HAP-1 (cell line): ENCODE data around the gene ADAMTSL3.

Experiments
- DNase-seq, 2 experiments: peaks; one replicate each; pipeline ENCODE4 v3.0.0-alpha.2; 2016 to 2020; ENCODE audit warnings: low spot score in 2 of 2
- H3K27me3 ChIP-seq: fragments of 250-450 bp; sonication (Bioruptor Pico); 2 replicates; pipeline ENCODE4 v1.5.1; 2020; ENCODE audit warnings: low read depth, mild to moderate bottlenecking, moderate library complexity
- H3K36me3 ChIP-seq: fragments of 250-450 bp; sonication (Bioruptor Pico); replicated peaks from 2 replicates; pipeline ENCODE4 v1.5.1; 2020; ENCODE audit warnings: mild to moderate bottlenecking
- H3K4me1 ChIP-seq: fragments of 250-450 bp; sonication (Bioruptor Pico); 2 replicates; pipeline ENCODE4 v1.5.1; 2020; ENCODE audit warnings: mild to moderate bottlenecking
- H3K4me3 ChIP-seq: fragments of 250-450 bp; sonication (Bioruptor Pico); 2 replicates; pipeline ENCODE4 v1.5.1; 2020; ENCODE audit warnings: mild to moderate bottlenecking, moderate library complexity
- H3K9me3 ChIP-seq: fragments of 250-450 bp; sonication (Bioruptor Pico); 2 replicates; pipeline ENCODE4 v1.5.1; 2020; ENCODE audit warnings: mild to moderate bottlenecking, moderate library complexity
- in situ Hi-C: fragments of 300-500 bp; cut with MboI; formaldehyde crosslinking; loops from 3 replicates; pipeline ENCODE4 v1.14.3; 2020; ENCODE audit warnings: low sequenced_read_pairs, inconsistent platforms, mixed read lengths

Gene ADAMTSL3, protein sequence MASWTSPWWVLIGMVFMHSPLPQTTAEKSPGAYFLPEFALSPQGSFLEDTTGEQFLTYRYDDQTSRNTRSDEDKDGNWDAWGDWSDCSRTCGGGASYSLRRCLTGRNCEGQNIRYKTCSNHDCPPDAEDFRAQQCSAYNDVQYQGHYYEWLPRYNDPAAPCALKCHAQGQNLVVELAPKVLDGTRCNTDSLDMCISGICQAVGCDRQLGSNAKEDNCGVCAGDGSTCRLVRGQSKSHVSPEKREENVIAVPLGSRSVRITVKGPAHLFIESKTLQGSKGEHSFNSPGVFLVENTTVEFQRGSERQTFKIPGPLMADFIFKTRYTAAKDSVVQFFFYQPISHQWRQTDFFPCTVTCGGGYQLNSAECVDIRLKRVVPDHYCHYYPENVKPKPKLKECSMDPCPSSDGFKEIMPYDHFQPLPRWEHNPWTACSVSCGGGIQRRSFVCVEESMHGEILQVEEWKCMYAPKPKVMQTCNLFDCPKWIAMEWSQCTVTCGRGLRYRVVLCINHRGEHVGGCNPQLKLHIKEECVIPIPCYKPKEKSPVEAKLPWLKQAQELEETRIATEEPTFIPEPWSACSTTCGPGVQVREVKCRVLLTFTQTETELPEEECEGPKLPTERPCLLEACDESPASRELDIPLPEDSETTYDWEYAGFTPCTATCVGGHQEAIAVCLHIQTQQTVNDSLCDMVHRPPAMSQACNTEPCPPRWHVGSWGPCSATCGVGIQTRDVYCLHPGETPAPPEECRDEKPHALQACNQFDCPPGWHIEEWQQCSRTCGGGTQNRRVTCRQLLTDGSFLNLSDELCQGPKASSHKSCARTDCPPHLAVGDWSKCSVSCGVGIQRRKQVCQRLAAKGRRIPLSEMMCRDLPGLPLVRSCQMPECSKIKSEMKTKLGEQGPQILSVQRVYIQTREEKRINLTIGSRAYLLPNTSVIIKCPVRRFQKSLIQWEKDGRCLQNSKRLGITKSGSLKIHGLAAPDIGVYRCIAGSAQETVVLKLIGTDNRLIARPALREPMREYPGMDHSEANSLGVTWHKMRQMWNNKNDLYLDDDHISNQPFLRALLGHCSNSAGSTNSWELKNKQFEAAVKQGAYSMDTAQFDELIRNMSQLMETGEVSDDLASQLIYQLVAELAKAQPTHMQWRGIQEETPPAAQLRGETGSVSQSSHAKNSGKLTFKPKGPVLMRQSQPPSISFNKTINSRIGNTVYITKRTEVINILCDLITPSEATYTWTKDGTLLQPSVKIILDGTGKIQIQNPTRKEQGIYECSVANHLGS (N-terminal part only)

DNA sequence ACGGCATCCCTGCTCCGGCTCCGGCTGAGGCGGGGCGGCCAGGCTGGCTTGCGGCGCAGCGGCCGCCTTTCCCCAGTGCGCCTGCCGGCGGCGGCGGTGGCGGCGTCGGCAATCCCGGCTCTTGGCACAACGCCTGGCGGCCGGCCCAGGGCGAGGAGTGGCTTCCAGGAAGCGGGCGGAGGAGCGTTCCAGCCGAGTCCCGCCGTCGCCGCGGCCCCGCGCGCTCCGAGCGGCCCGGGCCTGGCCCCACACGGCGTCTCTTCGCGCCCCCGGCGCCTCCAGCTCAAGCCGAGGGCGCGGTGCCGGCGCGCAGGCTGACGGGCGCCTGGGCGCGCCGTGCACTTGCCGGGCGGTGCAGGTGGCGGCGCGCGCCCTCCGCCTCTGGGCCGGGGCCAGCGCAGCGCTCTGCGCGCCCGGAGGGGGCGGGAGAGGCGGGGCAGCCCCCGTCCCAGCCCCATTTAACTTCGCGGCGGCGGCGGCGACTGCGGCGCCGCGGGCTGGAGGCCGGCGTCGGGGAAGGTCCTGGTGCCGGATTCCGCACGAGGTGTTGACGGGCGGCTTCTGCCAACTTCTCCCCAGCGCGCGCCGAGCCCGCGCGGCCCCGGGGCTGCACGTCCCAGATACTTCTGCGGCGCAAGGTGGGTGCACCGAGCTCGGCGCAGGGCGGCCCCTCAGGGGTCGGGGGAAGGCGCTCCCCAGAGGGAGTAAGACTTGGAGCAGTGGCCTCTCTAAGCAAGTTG, at the start of gene ADAMTSL3:
Gene ADAMTSL3, plus strand, starts transcription at position 485 of the 740 bp plus-strand sequence. CDS start 1,639 bp downstream, outside the sequence.
- no peak within 1 kb of the TSS for H3K4me3 ChIP-seq
- H3K27me3 ChIP-seq: peaks cover 19% of the 10 kb centered on the region
- H3K9me3 ChIP-seq: peaks cover 3% of the 10 kb centered on the region
- no peaks in the 10 kb centered on the region for H3K4me1 ChIP-seq
- DNase-seq: no peak
- in situ Hi-C loops: no loop called here
- no peaks in the 10 kb centered on the region for H3K36me3 ChIP-seq

DNA sequence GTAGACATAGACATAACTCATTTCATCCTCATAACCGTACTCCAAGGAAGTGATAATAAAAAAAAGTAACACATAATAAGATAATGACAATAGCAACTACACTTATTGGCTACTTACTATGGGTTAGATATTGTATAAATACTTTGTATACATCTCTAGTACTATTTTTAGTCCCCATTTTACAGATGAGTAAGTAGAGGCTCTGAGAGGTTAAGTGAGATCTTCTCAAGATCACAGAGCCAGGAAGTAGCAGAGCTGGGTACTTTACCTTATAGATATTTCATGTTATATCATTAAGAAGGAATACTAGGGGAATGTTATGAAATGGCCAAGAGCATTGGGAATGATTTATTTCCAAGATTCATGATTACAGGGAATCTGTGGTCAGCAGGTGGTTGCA, 49.4 kb upstream of the ADAMTSL3 start:
- Histone ChIP-seq H3K4me3 (no peak overlapping the region), H3K36me3 (no peaks in the 10 kb centered on the region)
- in situ Hi-C loops: no loop called here

DNA sequence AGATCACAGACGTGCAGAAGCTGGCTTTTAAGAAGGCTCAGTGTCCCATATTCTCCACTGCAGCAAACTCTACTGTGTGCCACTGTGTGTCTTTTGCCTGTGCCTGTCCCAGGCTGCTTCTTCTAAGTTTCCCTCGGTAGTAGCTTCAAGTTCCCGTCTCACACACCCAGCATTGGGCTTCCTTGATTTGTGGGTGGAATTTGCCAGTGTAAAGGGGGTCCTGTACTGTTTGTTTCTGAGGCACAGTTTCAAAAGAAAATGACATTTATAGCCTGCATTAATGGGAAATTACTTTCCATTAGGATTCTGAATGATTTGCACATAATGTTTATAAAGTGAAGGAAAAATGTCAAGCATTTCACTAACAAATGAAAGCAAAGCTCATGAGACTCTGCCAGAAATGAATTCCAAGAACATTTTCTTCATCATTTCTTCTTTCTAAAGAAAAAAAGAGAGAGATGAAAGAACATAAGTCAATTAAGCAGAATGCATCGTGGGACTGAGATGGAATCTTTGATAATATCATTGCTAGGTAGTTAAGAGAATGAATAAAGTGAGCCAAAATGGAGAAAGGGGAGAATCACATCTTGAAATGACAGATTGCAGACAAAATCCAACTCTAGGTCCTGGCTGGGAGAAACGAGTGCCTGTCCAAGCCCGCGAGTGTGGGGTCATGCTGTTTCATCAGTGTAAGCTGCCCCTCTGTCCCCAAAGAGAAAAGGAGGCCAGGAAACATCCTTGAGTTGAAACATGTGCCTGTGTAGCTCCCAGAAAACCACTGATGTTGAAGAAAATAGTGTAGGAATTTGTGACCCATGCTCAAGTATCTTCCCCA, 48.6 kb upstream of the ADAMTSL3 start:
- Histone ChIP-seq H3K36me3 (no peaks in the 10 kb centered on the region), H3K4me3 (no peak overlapping the region), H3K4me1 (no peaks in the 10 kb centered on the region), H3K27me3 (no peaks in the 10 kb centered on the region), H3K9me3 (no peaks in the 10 kb centered on the region)
- no peak for DNase-seq
- in situ Hi-C loops: no loop called here

More for the DNA sequence above, 49.4 kb upstream of the ADAMTSL3 start:
- Histone ChIP-seq H3K9me3 (no peaks in the 10 kb centered on the region), H3K27me3 (no peaks in the 10 kb centered on the region), H3K4me1 (no peaks in the 10 kb centered on the region)
- no peak for DNase-seq

DNA sequence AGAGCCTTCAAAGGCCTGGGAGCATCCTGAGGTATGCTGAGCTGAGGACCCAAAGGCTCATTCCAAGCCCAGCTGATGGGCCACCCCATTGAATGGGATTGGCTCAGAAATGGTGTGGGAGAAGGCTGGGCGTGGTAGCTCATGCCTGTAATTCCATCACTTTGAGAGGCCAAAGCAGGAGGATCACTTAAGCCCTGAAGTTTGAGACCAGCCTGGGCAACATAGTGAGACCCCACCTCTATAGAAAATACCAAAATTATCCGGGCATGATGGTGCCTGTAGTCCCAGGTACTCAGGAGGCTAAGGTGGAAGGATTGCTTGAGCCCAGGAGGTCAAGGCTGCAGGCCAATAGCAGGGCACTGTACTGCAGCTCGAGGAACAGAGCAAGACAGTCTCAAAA, 43.8 kb upstream of the ADAMTSL3 start:
- Histone ChIP-seq H3K27me3 (no peaks in the 10 kb centered on the region), H3K4me1 (no peaks in the 10 kb centered on the region), H3K36me3 (no peaks in the 10 kb centered on the region), H3K4me3 (no peak overlapping the region), H3K9me3 (no peaks in the 10 kb centered on the region)
- in situ Hi-C loops: no loop called here
- DNase-seq: no peak

DNA sequence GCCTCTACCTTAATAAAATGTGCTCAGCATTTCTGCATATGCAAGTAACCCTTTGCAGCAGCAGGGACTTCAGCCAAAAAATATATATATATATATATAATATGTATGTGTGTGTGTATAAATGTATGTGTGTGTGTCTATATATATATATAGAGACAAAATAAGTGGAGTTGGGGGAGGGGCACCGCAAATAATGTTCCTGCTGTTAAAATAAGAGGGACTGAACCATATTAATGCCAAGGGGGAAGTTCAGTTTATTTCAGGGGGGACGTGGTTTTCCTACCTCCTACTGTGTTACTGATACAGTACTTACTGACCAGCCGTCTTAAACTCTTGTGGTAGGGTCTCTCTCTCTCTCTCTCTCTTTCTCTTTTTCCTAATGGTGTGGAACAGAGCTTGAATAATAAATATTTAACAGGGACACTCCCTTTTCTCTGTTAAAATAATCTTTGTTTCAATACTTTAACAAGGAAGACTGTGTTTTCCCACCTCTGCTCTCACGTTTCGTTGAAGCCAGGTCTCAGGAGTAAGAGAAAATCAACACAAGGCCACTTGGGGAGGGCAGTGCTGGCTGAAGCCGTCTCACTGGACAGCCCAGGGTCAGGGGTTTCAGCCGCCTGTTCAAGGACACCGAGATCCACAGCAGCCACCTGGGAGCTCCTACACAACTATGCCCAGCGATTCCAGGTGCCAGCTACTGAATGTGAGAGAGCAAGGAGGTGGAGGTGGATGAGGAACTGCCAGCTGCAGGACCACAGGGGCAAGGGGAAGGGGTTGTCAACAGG, 42.8 kb upstream of the ADAMTSL3 start:
- Histone ChIP-seq H3K4me3 (no peak overlapping the region), H3K4me1 (no peaks in the 10 kb centered on the region), H3K36me3 (no peaks in the 10 kb centered on the region), H3K27me3 (no peaks in the 10 kb centered on the region), H3K9me3 (no peaks in the 10 kb centered on the region)
- in situ Hi-C loops: no loop called here
- DNase-seq: no peak

DNA sequence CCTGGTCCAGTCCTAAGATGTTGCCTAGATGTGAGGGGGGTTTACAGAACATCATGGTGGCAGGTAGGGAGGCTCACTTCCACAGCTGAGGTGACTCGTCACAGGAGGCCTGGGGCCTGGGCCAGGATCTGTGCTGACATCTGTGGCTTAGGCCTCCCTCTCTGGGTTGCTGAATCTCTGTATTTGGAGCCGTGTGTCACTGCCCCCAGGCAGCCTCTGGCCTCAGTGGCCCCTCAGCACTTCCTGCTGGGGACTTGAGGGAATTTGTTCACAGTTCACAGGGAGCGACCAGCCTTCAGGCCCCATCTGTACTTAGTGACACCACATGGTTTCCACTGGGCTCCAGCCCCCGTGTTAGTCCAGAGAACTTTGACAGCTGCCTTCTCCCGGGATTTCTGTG, 41.7 kb upstream of the ADAMTSL3 start:
- Histone ChIP-seq H3K4me1 (no peaks in the 10 kb centered on the region), H3K27me3 (no peaks in the 10 kb centered on the region), H3K4me3 (no peak overlapping the region), H3K36me3 (no peaks in the 10 kb centered on the region), H3K9me3 (no peaks in the 10 kb centered on the region)
- no peak for DNase-seq
- in situ Hi-C loops: no loop called here

DNA sequence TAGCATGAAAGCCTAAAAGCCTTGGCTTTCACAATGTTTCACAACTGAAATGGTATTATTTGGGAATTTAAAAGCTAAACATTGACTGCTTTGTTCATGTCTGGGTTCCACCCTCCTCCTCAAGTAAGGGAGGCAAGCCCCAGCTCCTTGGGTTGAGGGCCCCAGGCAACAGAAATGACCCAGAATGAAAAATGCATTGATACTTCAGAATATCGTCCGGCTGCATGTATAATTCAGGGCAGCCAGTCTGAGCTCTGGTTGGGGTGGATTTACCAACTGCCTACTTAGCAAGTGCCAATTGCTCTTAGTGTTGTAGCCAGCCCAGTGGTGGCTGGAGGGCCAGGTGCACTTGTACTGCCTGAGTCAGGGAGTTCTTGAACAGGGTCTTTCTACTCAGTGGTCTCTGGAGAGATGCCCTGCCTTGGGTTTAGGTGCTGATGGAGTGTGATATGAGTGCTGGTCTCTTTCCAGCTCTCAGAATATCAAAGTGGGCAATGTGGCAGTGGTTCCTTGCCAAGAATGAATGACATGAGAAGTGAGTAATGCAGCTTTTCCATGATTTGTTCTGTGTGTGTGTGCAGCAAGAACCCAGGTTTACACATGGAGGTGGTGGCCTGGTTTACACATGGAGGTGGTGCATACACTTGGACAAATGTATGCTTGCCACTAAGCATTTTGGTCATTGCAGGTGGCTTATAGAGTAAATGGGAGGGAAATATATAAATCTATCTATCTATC, 40.9 kb upstream of the ADAMTSL3 start:
- Histone ChIP-seq H3K4me1 (no peaks in the 10 kb centered on the region), H3K36me3 (no peaks in the 10 kb centered on the region), H3K4me3 (no peak overlapping the region), H3K27me3 (no peaks in the 10 kb centered on the region), H3K9me3 (no peaks in the 10 kb centered on the region)
- in situ Hi-C loops: no loop called here
- DNase-seq: no peak

DNA sequence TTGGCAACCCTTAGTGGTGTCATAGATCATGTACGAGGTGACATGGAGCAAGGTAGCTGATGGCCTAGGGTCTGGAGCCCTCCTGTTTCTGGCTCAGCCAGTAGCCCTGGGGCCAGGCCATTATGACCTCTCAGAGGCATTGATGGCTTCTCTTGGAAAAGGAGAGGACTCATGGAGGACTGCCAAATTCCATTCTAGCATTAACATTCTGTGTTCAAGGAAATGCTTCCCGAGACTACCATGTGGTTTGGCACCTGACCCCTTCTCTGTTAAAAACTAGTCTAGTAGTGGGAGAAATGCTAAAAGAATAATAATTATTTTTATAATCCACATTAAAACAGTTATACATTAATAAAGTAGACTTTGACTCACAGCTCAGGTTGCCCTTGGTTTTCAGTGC, 40.2 kb upstream of the ADAMTSL3 start:
- no peaks in the 10 kb centered on the region for H3K36me3 ChIP-seq

DNA sequence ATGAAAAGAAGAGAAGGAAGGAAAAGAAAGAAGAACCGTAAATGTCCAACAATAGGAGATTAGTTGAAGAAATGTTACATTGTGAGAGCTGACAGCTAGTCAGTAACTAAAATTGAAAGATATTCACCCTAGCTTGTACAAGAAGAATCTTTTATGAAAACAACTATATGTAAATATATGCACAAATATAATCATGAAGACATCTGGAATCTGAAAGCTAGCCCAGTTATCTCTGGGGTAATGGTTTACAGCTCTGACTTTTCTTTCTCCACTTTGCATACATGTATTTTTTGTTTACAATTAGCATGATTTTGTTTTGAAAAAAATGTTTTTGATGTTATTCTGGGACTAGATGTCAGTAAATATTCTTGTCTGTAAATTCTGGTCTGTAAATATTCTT, 37.1 kb upstream of the ADAMTSL3 start:
- no peaks in the 10 kb centered on the region for H3K4me1 ChIP-seq
- no peaks in the 10 kb centered on the region for H3K27me3 ChIP-seq
- no peaks in the 10 kb centered on the region for H3K9me3 ChIP-seq
- in situ Hi-C loops: no loop called here
- H3K36me3 ChIP-seq: no peaks in the 10 kb centered on the region
- no peak for DNase-seq
- no peak overlapping the region for H3K4me3 ChIP-seq

More for the DNA sequence above, 40.2 kb upstream of the ADAMTSL3 start:
- Histone ChIP-seq H3K4me1 (no peaks in the 10 kb centered on the region), H3K9me3 (no peaks in the 10 kb centered on the region), H3K4me3 (no peak overlapping the region), H3K27me3 (no peaks in the 10 kb centered on the region)
- in situ Hi-C loops: no loop called here
- no peak for DNase-seq

DNA sequence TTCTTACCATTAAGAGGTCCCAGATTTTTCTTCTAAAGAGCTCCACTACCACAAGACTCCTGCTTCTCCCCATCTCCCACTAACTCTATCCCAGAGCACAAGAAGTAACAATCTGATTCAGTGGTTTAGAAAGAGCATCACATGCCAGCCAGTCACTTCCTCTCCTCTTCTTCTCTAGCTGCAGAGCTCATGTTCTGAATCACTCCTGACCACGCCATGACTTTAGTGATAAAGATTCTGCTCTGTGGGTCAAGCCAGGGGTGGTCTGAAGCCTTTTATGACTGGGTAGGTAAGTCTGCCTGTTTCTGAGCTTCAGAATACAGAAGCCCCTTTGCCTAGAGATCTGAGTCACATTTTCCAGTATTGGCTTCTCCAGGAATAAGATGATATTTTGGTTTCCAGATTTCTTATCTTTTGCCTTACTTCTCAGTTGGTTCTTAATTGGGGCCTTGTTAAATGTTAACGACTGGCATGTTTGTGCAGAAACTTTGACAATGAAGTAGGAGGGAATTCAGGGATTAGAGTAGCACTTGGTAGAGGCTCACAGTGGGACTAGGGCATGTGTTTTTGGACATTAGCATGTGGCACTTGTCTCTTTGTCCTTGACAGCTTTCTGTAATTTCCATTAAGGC, 27.6 kb upstream of the ADAMTSL3 start:
- no peaks in the 10 kb centered on the region for H3K4me1 ChIP-seq
- H3K4me3 ChIP-seq: no peak overlapping the region
- no peaks in the 10 kb centered on the region for H3K27me3 ChIP-seq
- H3K36me3 ChIP-seq: no peaks in the 10 kb centered on the region
- H3K9me3 ChIP-seq: peaks cover 4% of the 10 kb centered on the region; the same call in 1 of the 2 replicates
- no peak for DNase-seq
- in situ Hi-C loops: no loop called here

DNA sequence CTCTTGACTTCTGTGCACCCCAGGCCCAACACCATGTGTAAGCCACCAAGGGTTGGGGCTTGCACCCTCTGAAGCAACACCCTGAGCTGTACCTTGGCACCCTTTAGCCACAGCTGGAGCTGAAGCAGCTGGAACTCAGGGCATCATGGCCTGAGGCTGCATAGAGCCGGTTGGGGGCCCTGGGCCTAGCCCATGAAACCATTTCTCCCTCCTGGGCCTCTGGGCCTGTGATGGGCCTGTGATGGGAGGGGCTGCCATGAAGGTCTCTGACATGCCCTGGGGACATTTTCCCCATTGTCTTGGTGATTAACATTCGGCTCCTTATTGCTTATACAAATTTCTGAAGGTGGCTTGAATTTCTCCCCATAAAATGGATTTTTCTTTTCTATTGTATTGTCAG, 22.4 kb upstream of the ADAMTSL3 start:
- Histone ChIP-seq H3K9me3 (peaks cover 4% of the 10 kb centered on the region; the same call in 1 of the 2 replicates), H3K4me1 (no peaks in the 10 kb centered on the region), H3K27me3 (0 out of 2 replicates have a peak, but pooled peaks cover 4% of the 10 kb centered on the region), H3K4me3 (no peak overlapping the region), H3K36me3 (no peaks in the 10 kb centered on the region)
- in situ Hi-C loops: no loop called here
- DNase-seq: no peak
